ENCODE measurements around the gene PADI2. TPM values are rescaled to one million over a fixed set of nuclear protein-coding genes. Genes with fewer than 3 reads are reported as not detected.

PADI2 gene
- polyA plus RNA-seq, 1 donor (not counting 4 experiments of a cell fraction or from before 2014, with no cell fraction given) = 0.13 TPM

DNA sequence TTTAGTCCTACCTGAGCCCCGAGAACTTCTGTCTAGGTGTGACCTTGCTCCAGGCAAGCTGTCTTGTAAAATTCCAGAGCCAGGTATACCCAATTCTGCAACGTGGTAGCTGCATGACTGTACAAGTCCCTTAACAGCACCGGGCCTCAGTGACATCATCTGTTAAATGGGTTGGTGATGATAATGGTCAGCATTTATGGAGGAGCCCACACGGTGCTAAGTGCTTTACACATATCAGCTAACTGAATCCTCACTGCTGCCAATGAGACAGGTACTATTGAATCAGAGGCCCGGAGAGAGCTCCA is 48.5 kb upstream of the PADI2 start:
- TF ChIP-seq, protein P1, sequence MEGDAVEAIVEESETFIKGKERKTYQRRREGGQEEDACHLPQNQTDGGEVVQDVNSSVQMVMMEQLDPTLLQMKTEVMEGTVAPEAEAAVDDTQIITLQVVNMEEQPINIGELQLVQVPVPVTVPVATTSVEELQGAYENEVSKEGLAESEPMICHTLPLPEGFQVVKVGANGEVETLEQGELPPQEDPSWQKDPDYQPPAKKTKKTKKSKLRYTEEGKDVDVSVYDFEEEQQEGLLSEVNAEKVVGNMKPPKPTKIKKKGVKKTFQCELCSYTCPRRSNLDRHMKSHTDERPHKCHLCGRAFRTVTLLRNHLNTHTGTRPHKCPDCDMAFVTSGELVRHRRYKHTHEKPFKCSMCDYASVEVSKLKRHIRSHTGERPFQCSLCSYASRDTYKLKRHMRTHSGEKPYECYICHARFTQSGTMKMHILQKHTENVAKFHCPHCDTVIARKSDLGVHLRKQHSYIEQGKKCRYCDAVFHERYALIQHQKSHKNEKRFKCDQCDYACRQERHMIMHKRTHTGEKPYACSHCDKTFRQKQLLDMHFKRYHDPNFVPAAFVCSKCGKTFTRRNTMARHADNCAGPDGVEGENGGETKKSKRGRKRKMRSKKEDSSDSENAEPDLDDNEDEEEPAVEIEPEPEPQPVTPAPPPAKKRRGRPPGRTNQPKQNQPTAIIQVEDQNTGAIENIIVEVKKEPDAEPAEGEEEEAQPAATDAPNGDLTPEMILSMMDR (optimal IDR thresholded peaks at IDR 0.05 in 1 of 3, IDR thresholded peaks at IDR 0.05 in 1 of 3, conservative IDR thresholded peaks at IDR 0.05 in 1 of 3; ENCODE audit: extremely low read depth in 1 of 3, insufficient read depth in 2 of 3, low read length in 3 of 3) = no peak
- TF ChIP-seq EZH2 (IDR thresholded peaks at IDR 0.05; ENCODE audit: low read length) = no peak
- no peaks in the 10 kb centered on the region for H3K9me3 ChIP-seq (ENCODE audit: control insufficient read depth, low read depth, low read length)
- no peaks in the 10 kb centered on the region for H3K36me3 ChIP-seq (ENCODE audit: control insufficient read depth in 2 of 2, extremely low read depth in 1 of 2, insufficient read depth in 2 of 2, low read length in 2 of 2)
- no peak overlapping the region for H3K27ac ChIP-seq (ENCODE audit: control insufficient read depth, insufficient read depth, low read length)
- H3K4me1 ChIP-seq (ENCODE audit: control insufficient read depth, extremely low read depth, insufficient read depth, low read length) = peaks cover 16% of the 10 kb centered on the region
- H3K4me2 ChIP-seq (ENCODE audit: control insufficient read depth, extremely low read depth, insufficient read depth, low read depth, low read length) = peak overlapping the region; percentile 41
- no peak overlapping the region for H3K4me3 ChIP-seq (ENCODE audit: control insufficient read depth in 2 of 3, extremely low read depth in 1 of 3, insufficient read depth in 2 of 3, low read depth in 1 of 3, low read length in 3 of 3)
- no peaks in the 10 kb centered on the region for H3K27me3 ChIP-seq (ENCODE audit: control insufficient read depth, extremely low read depth, insufficient read depth, low read length)
- H2AFZ ChIP-seq (ENCODE audit: control insufficient read depth, low read length) = no peak overlapping the region
- H3K9ac ChIP-seq (ENCODE audit: control insufficient read depth, extremely low read depth, insufficient read depth, low read length) = no peak overlapping the region
- peak; percentile 43 for FAIRE-seq
- no peaks in the 10 kb centered on the region for H3K9me1 ChIP-seq (ENCODE audit: control insufficient read depth, extremely low read depth, insufficient read depth, low read length)
- no peaks in the 10 kb centered on the region for H4K20me1 ChIP-seq (ENCODE audit: control insufficient read depth, extremely low read depth, insufficient read depth, low read length)
- dilution Hi-C loops (cut with MboI; ENCODE audit: extremely low pct_ligation_motif_present, low sequenced_read_pairs) = no loop called here
- DNase-seq (ENCODE audit: low read depth, low spot score) = no peak
- H3K79me2 ChIP-seq (ENCODE audit: control insufficient read depth, insufficient read depth, low read length) = no peaks in the 10 kb centered on the region

DNA sequence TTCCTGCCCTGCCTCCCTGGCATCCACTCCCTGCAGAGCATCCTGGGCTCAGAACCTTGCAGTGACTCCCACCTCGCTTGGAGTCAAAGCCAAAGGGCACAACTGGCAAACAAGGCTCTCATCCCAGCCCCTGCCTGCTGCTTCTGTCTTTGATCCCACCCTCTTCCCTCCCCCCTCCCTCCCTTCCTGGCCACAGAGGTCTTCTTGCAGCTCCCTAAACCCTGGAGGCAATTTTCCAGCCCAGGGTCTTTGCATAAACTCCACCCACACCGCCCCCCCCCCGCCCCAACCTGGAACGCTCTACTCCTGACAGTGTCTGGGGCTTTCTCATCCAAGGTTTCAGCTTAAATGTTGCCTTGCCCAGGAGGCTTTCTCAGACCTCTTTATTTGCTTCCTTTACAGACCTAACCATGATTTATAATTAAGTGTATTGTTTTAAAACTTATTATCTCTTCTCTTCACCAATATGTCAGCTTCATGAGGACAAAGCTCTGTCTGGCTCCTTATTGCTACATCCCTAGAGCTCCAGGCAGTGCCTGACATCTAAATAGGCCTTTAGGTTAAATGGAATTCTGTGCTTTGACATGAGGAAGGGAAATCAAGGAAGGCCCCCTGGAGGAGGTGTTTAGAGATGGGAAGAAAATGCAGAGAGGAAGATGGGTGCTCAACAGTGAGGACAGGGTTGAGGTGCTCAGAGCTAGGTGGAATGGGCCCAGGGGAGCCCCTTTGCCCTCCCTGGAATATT is 48.0 kb upstream of the PADI2 start:
- dilution Hi-C loops (cut with MboI; ENCODE audit: extremely low pct_ligation_motif_present, low sequenced_read_pairs) = no loop called here
- no peak overlapping the region for H3K4me2 ChIP-seq (ENCODE audit: control insufficient read depth, extremely low read depth, insufficient read depth, low read depth, low read length)

More for the DNA sequence above, 48.0 kb upstream of the PADI2 start:
- no peak overlapping the region for H3K27ac ChIP-seq (ENCODE audit: control insufficient read depth, insufficient read depth, low read length)
- H3K9me3 ChIP-seq (ENCODE audit: control insufficient read depth, low read depth, low read length) = no peaks in the 10 kb centered on the region
- FAIRE-seq (peak; percentile 56), DNase-seq (ENCODE audit: low read depth, low spot score) (no peak)
- no peak overlapping the region for H3K4me3 ChIP-seq (ENCODE audit: control insufficient read depth in 2 of 3, extremely low read depth in 1 of 3, insufficient read depth in 2 of 3, low read depth in 1 of 3, low read length in 3 of 3)
- no peaks in the 10 kb centered on the region for H3K9me1 ChIP-seq (ENCODE audit: control insufficient read depth, extremely low read depth, insufficient read depth, low read length)
- no peaks in the 10 kb centered on the region for H3K79me2 ChIP-seq (ENCODE audit: control insufficient read depth, insufficient read depth, low read length)
- no peaks in the 10 kb centered on the region for H4K20me1 ChIP-seq (ENCODE audit: control insufficient read depth, extremely low read depth, insufficient read depth, low read length)
- no peak overlapping the region for H2AFZ ChIP-seq (ENCODE audit: control insufficient read depth, low read length)
- H3K9ac ChIP-seq (ENCODE audit: control insufficient read depth, extremely low read depth, insufficient read depth, low read length) = no peak overlapping the region
- peaks cover 16% of the 10 kb centered on the region for H3K4me1 ChIP-seq (ENCODE audit: control insufficient read depth, extremely low read depth, insufficient read depth, low read length)
- H3K36me3 ChIP-seq (ENCODE audit: control insufficient read depth in 2 of 2, extremely low read depth in 1 of 2, insufficient read depth in 2 of 2, low read length in 2 of 2) = no peaks in the 10 kb centered on the region
- H3K27me3 ChIP-seq (ENCODE audit: control insufficient read depth, extremely low read depth, insufficient read depth, low read length) = no peaks in the 10 kb centered on the region
- TF ChIP-seq, protein P1 (optimal IDR thresholded peaks at IDR 0.05 in 1 of 3, IDR thresholded peaks at IDR 0.05 in 1 of 3, conservative IDR thresholded peaks at IDR 0.05 in 1 of 3; ENCODE audit: extremely low read depth in 1 of 3, insufficient read depth in 2 of 3, low read length in 3 of 3) = no peak
- TF ChIP-seq EZH2 (IDR thresholded peaks at IDR 0.05; ENCODE audit: low read length) = no peak
